ENCODE measurements around the gene MAPK1IP1L. TPM values are rescaled to one million over a fixed set of nuclear protein-coding genes. Genes with fewer than 3 reads are reported as not detected.

MAPK1IP1L gene
- total and polyA plus RNA-seq, 2 of the 13 experiments (the other 11 are each of a cell fraction or from before 2014, with no cell fraction given) = 27.8 to 68.4 TPM

- TF ChIP-seq MAZ (IDR thresholded peaks at IDR 0.05; ENCODE audit: borderline replicate concordance, low read depth, low read length) (0 out of 2 replicates have a peak, but pooled peaks have one; percentile 39), MAZ (CRISPR knock-in tag; IDR thresholded peaks at IDR 0.05; ENCODE audit: low read depth) (peak; percentile 58; the same call in 1 of the 2 replicates), ZNF800 (CRISPR knock-in tag; IDR thresholded peaks at IDR 0.05) (peak; percentile 80; the same call in 1 of the 2 replicates), BCL3 (CRISPR knock-in tag; IDR thresholded peaks at IDR 0.05) (peak; percentile 87; the same call in 1 of the 2 replicates), MEF2D (CRISPR knock-in tag; IDR thresholded peaks at IDR 0.05) (peak; percentile 75), NR3C1 (CRISPR knock-in tag; IDR thresholded peaks at IDR 0.05) (no peak), FOXC1 (CRISPR knock-in tag; IDR thresholded peaks at IDR 0.05; ENCODE audit: borderline replicate concordance) (peak; percentile 53; the same call in 1 of the 2 replicates), ZNF18 (CRISPR knock-in tag; IDR thresholded peaks at IDR 0.05; ENCODE audit: insufficient replicate concordance) (peak; percentile 76), HIC2 (CRISPR knock-in tag; IDR thresholded peaks at IDR 0.05; ENCODE audit: low read depth) (peak; percentile 64; the same call in 1 of the 2 replicates), TP53 (CRISPR knock-in tag; conservative IDR thresholded peaks at IDR 0.05) (0 out of 2 replicates have a peak, but pooled peaks have one; percentile 46), HOXA5 (CRISPR knock-in tag; IDR thresholded peaks at IDR 0.05) (peak; percentile 50; the same call in 1 of the 2 replicates), HMGXB3 (CRISPR knock-in tag; IDR thresholded peaks at IDR 0.05; ENCODE audit: borderline replicate concordance) (peak; percentile 53; the same call in 1 of the 2 replicates), NR0B2 (CRISPR knock-in tag; IDR thresholded peaks at IDR 0.05) (no peak)
These were observed 56.5 kb downstream of the MAPK1IP1L start (continued) for GRCh38 chr14:55107766-55108554.

All from HepG2 (cell line).